HG03159 (cell line): Measurements from ENCODE around the gene AMZ1.
"Not testable (repeated sequence)": the region's sequence is repeated elsewhere in the genome, so short reads cannot be mapped to it uniquely, and the experiment has no call there.

Source experiments
- ATAC-seq: cut with Tn5 transposase; IDR thresholded peaks from one replicate; pipeline ENCODE4 v1.9.1; 2021; ENCODE audit warnings: mild to moderate bottlenecking, moderate library complexity; ENCODE audit not compliant: unreplicated experiment

The AMZ1 gene

GRCh38 chr7:2689343-2689847 lies 1.4 kb downstream of the AMZ1 start:
- ATAC-seq, result peak; percentile 7

DNA sequence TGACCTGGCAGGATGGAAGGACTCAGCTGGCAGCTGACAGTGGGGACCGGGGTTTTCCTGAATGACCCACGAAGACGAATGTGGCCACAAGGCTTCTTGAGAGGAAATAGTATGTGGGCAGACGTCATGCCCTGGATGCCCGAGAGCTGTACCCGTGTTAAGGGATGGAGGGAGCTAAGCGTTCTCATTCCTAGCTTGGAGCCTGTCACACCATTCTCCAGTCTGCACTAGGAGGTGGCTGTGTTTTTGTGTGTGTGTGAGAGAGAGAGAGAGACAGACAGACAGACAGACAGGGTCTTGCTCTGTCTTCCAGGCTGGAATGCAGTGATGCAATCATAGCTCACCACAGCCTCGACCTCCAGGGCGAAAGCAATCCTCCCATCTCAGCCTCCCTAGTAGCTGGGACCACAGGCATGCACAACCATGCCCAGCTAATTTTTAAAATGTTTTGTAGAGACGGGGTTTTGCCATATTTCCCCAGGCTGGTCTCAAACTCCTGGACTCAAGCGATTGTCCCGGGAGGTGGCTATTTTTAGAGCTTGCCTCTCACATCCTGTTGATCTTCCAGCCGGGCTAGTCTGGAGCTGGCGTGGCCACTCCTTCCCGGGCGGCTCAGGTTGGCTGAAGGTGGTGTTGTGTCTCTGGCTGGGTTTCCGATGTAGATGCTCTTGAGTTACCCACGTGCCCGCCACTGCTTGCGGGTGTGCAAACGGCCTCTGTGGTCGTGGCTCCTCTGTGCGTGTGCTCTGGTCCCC lies 2.1 kb downstream of the AMZ1 start:
- no peak for ATAC-seq

DNA sequence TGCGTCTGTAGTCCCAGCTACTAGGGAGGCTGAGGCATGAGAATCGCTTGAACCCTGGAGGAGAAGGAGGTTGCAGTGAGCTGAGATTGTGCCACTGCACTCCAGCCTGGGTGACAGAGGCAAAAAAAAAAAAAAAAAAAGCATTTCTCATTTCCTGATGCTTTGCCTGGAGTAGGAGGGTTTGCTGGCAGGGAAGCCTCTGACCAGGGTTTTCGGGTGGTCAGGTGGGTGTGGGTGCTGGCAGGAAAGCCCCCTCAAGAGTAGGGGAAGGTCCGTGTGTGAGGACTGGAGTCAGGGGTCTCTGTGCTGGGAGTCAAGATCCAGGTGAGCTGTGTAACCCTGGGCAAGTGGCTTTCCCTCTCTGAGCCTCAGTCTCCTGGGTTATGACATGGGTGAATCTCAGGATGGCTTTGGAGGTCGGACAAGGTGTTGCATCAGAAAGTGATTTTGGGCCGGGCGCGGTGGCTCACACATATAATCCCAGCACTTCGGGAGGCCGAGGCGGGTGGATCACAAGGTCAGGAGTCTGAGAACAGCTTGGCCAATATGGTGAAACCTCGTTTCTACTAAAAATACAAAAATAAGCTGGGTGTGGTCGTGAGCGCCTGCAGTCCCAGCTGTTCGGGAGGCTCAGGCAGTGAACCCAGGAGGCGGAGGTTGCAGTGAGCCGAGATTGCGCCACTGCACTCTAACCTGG lies 3.2 kb downstream of the AMZ1 start:
- ATAC-seq, result no peak

- not testable (repeated sequence) for ATAC-seq
Measured at GRCh38 chr7:2691932-2692439, 4.0 kb downstream of the AMZ1 start.

GRCh38 chr7:2692543-2692942 lies 4.5 kb downstream of the AMZ1 start:
- no peak for ATAC-seq

- not testable (repeated sequence) for ATAC-seq
Measured at GRCh38 chr7:2693420-2694121, 5.6 kb downstream of the AMZ1 start.

DNA sequence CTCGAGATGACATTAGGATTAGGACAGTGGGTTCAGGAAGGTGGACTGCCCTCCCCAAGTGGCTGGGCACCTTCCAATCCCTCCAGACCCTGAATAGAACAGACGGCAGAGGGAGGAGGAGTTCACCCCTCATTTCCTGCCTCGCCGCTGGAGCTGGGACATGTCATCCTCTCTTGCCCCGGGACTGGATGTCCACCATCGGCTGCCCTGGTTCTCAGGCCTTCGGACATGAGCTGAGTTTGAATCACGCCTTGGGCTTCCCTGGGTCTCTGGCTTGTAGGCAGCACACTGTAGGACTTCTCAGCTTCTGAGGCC lies 6.1 kb downstream of the AMZ1 start:
- not testable (repeated sequence) for ATAC-seq

DNA sequence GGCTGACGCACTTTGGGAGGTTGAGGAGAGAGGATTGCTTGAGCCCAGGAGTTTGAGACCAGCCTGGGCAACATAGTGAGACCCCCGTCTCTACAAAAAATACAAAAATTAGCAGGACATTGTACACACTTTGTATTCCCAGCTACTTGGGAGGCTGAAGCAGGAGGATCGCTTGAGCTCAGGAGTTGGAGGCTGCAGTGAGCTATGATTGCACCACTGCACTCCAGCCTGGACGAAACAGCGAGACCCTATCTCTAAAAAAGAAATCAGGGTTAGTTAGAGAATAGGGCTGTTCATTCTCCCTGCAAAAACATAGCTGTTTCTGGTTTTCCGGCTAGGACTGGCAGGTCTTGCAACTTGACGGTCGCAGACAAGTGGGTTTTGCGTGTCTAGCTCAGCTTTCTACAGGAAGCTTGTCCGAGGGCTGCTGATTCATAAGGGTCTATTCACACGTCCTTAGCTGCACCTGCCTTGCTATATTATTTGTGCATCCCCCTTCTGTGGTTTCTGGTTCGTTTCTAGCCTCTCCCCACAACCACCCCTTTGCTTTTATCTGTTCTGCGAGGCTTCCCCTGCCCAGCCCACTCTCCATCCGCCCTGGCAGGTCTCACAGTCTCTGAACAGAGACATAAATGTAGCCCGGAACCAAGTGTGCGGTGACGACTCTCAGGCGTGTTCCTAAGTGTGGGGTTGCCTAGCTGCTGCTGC lies 10.7 kb downstream of the AMZ1 start:
- peak; percentile 96 for ATAC-seq

GRCh38 chr7:2699289-2699620 lies 11.3 kb downstream of the AMZ1 start:
- ATAC-seq, result no peak

DNA sequence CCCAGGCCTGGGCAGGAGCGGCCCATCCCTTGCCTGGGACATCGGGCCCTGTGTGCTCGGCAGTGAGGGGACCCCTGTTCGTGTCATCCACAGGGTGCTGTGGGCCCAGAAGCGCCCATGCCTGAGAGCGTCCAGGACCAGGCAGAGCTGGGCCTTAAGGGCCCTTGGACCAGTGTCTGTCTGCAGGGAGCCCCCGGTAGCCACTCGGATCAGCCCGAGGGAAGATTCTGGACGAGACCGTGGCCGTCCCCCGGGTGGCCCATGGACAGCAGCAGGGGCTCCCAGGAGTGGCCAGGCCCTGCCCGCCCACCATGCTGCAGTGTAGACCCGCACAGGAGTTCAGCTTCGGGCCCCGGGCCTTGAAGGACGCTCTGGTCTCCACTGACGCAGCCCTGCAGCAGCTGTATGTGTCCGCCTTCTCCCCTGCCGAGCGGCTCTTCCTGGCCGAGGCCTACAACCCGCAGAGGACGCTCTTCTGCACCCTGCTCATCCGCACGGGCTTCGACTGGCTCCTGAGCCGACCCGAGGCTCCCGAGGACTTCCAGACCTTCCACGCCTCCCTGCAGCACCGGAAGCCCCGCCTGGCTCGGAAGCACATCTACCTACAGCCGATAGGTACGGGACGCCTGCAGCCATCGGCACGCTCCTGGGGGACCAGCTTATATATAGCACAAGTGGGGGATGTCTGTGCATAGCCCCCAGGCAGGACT lies 12.3 kb downstream of the AMZ1 start:
- ATAC-seq, result no peak

DNA sequence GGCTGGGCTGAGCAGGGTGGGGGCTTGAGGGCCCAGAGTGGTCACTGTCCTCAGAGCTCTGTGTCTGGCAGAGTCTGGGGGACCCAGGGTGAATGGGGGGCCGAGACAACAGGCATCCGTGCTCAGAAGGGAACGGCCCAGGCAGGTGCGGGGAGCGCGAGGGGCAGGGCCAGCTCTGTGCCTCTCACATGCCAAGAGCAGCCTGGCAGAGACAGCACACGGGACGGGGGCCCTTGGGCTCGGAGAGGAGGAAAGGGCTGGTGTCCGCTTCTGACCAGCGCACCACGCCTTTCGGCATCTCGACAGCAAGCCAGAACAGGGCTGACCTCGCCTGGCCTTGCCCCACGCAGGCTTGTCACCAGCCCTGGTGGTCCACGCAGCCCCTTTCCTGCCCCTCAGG lies 13.4 kb downstream of the AMZ1 start:
- no peak for ATAC-seq

- ATAC-seq, result no peak
Measured at GRCh38 chr7:2701832-2702593, 14.0 kb downstream of the AMZ1 start.

DNA sequence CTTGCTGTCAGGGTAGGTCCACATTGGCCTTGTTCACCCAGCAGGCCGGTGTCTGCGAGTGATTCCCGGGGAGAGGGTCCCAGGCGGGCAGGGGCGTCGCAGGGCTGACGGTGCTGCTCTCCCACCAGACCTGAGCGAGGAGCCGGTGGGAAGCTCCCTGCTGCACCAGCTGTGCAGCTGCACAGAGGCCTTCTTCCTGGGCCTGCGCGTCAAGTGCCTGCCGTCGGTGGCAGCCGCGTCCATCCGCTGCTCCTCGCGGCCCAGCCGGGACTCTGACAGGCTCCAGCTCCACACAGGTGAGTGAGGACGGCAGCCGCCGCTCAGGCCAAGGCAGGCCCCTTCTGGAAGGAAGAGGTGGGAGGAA lies 14.6 kb downstream of the AMZ1 start:
- ATAC-seq, result no peak

DNA sequence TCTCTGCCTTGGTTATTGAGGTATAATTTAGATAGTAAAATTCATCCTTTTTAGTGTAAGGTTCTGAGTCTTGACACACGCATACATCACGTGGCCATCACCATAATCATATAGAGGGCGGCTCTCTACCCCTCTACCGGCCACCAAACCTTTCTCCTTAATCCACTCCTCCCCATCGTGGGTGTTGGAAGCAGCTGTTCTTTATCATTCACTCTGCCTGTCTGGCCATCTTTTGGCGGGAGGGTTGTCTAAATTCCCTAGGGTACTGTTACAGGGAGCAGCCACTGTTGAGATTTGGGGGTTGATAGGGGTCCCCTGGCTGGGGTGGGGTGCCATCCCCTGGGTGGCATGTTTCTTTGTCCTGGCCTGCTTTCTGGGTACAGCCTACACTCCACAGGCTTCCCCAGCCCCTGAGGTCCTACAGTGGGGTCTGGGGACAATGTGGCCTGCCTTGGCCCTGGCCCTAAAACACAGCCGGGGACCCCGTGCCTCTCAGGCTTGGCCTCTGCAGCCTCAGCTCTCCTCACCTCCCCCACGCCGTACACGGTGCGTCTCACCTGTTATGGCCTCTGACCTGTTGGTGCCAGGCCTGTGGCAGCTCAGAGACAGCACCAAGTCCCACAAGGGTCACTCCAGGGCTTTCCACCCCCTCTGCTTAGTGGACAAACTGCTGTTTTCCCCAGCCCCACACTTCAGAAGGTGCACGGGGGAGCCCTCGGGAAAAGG lies 17.5 kb downstream of the AMZ1 start:
- ATAC-seq, result no peak

- no peak for ATAC-seq
Measured at GRCh38 chr7:2706685-2707126, 18.7 kb downstream of the AMZ1 start.

DNA sequence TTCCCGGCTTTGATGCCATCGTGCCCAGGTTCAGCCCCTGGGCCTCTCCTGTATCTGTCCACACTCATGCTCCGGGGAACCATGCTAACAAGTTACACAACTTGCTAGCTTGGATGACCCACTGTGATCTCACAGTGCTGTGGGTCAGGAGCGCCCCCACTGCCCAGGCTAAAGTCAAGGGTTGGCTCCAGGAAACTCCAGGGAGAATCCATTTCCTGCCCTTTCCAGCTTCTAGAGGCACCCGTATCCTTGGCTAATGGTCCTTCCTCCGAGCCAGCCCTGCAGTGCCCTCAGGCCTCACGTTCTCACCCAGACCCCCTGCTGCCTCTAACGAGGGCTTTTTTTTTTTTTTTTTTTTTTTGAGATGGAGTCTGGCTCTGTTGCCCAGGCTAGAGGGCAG lies 19.5 kb downstream of the AMZ1 start:
- no peak for ATAC-seq

- no peak for ATAC-seq
Measured at GRCh38 chr7:2708041-2708440, 20.0 kb downstream of the AMZ1 start.

- ATAC-seq, result no peak
Measured at GRCh38 chr7:2708547-2709310, 20.7 kb downstream of the AMZ1 start.
